ENCODE data around the gene C11orf52. TPM values are rescaled to one million over a fixed set of nuclear protein-coding genes. Genes with fewer than 3 reads are reported as not detected.

Gene C11orf52
- total and polyA plus RNA-seq, 2 of the 13 experiments (the other 11 are each of a cell fraction or from before 2014, with no cell fraction given) = 7.4 to 11.0 TPM

- TF ChIP-seq UBTF (CRISPR knock-in tag; IDR thresholded peaks at IDR 0.05) (no peak), ZNF501 (CRISPR knock-in tag; IDR thresholded peaks at IDR 0.05) (peak; percentile 72), SRF (IDR thresholded peaks at IDR 0.05; ENCODE audit: low read depth, low read length) (no peak), ZFP90 (CRISPR knock-in tag; IDR thresholded peaks at IDR 0.05; ENCODE audit: borderline replicate concordance) (no peak), NCOA5 (CRISPR knock-in tag; IDR thresholded peaks at IDR 0.05) (no peak), ZNF766 (CRISPR knock-in tag; IDR thresholded peaks at IDR 0.05; ENCODE audit: borderline replicate concordance) (no peak), PPARG (CRISPR knock-in tag; conservative IDR thresholded peaks at IDR 0.05) (peak; percentile 99), ZNF382 (CRISPR knock-in tag; IDR thresholded peaks at IDR 0.05; ENCODE audit: borderline replicate concordance) (no peak), ZNF687 (CRISPR knock-in tag; IDR thresholded peaks at IDR 0.05) (no peak), ZNF629 (CRISPR knock-in tag; conservative IDR thresholded peaks at IDR 0.05) (no peak), ZNF546 (CRISPR knock-in tag; conservative IDR thresholded peaks at IDR 0.05) (no peak), ZNF138 (CRISPR knock-in tag; IDR thresholded peaks at IDR 0.05; ENCODE audit: low read depth) (no peak), MEIS2 (CRISPR knock-in tag; IDR thresholded peaks at IDR 0.05) (no peak), ESRRA (CRISPR knock-in tag; IDR thresholded peaks at IDR 0.05; ENCODE audit: low read depth) (no peak), NFIB (CRISPR knock-in tag; IDR thresholded peaks at IDR 0.05; ENCODE audit: borderline replicate concordance) (no peak), ZNF564 (CRISPR knock-in tag; IDR thresholded peaks at IDR 0.05) (no peak), ONECUT2 (CRISPR knock-in tag; IDR thresholded peaks at IDR 0.05) (no peak), ZMAT3 (CRISPR knock-in tag; conservative IDR thresholded peaks at IDR 0.05) (no peak), CREB1 (IDR thresholded peaks at IDR 0.05) (no peak), CREB1 (CRISPR knock-in tag; IDR thresholded peaks at IDR 0.05) (no peak; the same call in 1 of the 2 replicates), ZNF776 (CRISPR knock-in tag; IDR thresholded peaks at IDR 0.05) (no peak), TFAP4 (IDR thresholded peaks at IDR 0.05; ENCODE audit: borderline replicate concordance, low read depth) (no peak), HNF4G (IDR thresholded peaks at IDR 0.05; ENCODE audit: borderline replicate concordance, low read depth, low read length) (peak; percentile 35; the same call in 1 of the 2 replicates), HNF4G (CRISPR knock-in tag; IDR thresholded peaks at IDR 0.05; ENCODE audit: borderline replicate concordance, low read depth) (no peak), MEF2D (CRISPR knock-in tag; IDR thresholded peaks at IDR 0.05) (0 out of 2 replicates have a peak, but pooled peaks have one; percentile 20)
Observed at GRCh38 chr11:111935317-111936039, 16.8 kb downstream of the C11orf52 start (continued).
